GM12873 (cell line): Measurements from ENCODE around the gene STARD13.

ENCODE experiments used
- CTCF ChIP-seq: IDR thresholded peaks from 2 replicates; pipeline ENCODE4 v1.5.1; 2012; ENCODE audit warnings: low read depth, mild to moderate bottlenecking, moderate library complexity, low read length, control low read depth; ENCODE audit not compliant: insufficient read depth; ENCODE audit errors: missing control alignments

The STARD13 gene

GRCh38 chr13:33079960-33080359, 205.6 kb downstream of the STARD13 start:
- TF ChIP-seq CTCF: no peak

GRCh38 chr13:33078263-33078662, 207.3 kb downstream of the STARD13 start:
- TF ChIP-seq CTCF: no peak

GRCh38 chr13:33076001-33076992, 209.3 kb downstream of the STARD13 start:
- no peak for TF ChIP-seq CTCF

GRCh38 chr13:33073338-33073737, 212.2 kb downstream of the STARD13 start:
- no peak for TF ChIP-seq CTCF

GRCh38 chr13:33072759-33073158, 212.8 kb downstream of the STARD13 start:
- no peak for TF ChIP-seq CTCF

GRCh38 chr13:33072282-33072681, 213.3 kb downstream of the STARD13 start:
- TF ChIP-seq CTCF: no peak

- TF ChIP-seq CTCF: no peak
These were observed 214.8 kb downstream of the STARD13 start for GRCh38 chr13:33070713-33071112.
